ENCODE results near the gene CHAT.

- TF ChIP-seq CTCF (IDR thresholded peaks at IDR 0.05) (no peak), POLR2A (IDR thresholded peaks at IDR 0.05) (no peak)
Measured at GRCh38 chr10:49649936-49650723, 36.3 kb downstream of the CHAT start.

Measured in right lobe of liver (tissue), 4 donors.